ENCODE results near the gene HM13.
"Not testable (repeated sequence)": the region's sequence is repeated elsewhere in the genome, so short reads cannot be mapped to it uniquely, and the experiment has no call there.

Gene HM13, protein sequence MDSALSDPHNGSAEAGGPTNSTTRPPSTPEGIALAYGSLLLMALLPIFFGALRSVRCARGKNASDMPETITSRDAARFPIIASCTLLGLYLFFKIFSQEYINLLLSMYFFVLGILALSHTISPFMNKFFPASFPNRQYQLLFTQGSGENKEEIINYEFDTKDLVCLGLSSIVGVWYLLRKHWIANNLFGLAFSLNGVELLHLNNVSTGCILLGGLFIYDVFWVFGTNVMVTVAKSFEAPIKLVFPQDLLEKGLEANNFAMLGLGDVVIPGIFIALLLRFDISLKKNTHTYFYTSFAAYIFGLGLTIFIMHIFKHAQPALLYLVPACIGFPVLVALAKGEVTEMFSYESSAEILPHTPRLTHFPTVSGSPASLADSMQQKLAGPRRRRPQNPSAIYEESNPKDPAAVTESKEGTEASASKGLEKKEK

DNA sequence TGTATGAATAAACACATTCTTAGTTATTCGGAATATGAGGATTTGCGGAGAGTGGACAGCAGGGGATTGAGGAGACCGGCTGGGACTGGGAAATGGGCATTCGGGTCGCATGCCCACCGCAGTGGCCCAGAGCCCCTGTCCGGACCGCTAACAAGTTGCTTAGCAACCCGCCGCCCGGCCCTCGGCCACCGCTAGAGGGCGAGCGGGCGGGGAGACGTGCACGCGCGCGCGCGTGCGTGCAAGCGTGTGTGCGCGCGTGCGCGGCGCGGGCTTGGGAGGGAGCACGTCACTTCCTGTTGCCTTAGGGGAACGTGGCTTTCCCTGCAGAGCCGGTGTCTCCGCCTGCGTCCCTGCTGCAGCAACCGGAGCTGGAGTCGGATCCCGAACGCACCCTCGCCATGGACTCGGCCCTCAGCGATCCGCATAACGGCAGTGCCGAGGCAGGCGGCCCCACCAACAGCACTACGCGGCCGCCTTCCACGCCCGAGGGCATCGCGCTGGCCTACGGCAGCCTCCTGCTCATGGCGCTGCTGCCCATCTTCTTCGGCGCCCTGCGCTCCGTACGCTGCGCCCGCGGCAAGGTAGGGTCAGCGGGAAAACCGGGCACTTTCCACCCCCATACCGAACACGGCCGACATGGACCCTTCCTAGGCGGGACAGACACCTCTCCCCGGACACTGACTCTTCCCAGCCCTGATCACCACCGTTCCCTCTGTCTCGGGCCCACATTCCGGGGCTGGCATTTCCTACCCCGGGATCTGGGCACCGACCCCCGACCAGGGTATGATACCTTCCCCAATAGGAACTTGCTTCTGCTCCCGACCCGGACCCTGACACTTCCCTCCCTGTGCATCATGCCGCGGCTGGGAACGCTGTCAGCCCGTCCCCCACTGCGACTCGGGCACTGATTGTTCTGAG lies at the start of gene HM13:
HM13 (plus strand) TSS at position 289 of the 918 bp plus-strand sequence; CDS start at position 399, 110 bp downstream.
- peak; percentile 60 for DNase-seq

DNA sequence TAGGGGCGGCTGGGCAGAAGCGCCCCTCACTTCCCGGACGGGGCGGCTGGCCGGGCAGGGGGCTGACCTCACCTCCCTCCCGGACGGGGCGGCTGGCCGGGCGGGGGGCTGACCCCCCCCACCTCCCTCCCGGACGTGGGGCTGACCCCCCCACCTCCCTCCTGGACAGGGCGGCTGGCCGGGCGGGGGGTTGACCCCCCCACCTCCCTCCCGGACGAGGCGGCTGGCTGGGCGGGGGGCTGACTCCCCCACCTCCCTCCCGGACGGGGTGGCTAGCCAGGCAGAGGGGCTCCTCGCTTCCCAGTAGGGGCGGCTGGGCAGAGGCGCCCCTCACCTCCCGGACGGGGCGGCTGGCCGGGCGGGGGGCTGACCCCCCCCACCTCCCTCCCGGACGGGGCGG lies 43.3 kb upstream of the HM13 start:
- DNase-seq: not testable (repeated sequence)

DNA sequence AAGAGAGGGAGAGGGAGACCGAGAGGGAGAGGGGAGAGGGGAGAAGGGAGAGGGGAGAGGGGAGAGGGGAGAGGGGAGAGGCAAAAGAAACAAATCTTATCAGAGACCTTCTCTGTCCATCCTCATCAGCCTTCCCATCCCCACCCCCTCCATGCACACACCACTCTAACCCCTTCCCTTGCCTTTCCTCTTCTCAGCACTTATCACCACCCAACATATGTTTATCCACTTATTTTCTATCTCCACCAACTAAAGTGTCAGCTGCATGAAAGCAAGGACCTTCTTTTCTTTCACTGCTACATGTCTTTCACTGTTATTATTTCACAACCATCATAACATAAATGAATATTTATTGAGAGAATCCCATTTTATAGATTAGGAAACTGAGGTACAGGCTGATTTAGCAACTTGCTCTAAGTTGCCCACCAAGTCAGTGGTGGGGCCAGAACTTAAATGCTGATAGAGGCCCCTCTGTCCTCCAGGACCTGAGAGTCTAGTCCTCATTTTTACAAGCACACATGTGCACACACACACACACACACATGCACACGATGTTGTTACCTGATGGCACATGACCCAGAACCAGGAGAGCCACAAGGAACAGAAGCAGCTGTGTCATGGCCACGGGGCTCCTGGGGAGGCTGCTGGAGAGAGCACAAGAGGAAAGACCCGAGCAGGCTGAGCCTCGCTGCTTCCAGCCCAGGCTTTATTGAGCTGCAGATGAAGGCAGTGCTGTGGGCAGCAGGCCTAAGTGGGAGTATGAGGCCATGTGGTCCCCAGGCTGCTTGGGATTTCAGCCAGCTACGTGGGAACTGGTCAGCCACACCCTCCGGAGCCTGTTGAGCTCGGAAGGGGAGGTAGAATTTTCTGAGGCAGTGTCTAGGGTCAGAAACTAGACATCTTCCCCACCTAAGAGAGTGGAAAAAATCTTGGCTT lies 41.6 kb upstream of the HM13 start:
- no peak for DNase-seq

DNA sequence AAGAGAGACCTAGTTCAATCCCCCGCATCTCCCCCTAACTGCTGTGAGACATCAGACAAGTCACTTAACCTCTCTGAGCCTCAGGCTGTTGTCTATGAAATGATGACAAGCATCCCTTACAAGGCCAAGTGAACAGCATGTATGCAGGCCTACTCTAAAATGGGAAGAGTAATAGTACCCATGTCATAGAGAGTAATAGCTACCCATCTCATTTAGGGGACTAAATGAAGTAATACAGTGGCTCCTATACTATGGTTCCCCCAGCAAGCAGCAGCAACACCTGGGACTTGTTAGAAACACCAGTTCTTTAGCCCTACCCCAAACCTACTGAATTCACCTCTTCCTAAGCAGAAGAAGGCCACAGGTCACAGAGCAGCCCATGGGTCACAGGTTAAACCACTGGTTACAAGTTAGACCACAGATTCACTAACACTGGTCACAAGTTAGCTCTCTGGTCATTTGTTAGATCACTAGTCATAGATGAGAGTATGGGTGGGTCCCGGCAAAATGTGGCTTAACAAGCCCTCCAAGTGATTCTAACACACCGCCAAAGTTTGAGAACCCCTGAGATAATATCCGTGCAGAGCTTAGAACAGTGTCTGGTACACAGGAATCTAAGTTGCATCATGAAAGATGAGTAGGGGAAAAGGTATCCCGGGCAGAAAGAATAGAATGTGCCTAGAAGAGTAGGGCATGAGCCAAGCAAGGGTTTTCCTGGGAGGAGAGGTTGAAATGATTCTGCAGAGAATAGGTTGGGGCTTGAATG lies 40.7 kb upstream of the HM13 start:
- no peak for DNase-seq

DNA sequence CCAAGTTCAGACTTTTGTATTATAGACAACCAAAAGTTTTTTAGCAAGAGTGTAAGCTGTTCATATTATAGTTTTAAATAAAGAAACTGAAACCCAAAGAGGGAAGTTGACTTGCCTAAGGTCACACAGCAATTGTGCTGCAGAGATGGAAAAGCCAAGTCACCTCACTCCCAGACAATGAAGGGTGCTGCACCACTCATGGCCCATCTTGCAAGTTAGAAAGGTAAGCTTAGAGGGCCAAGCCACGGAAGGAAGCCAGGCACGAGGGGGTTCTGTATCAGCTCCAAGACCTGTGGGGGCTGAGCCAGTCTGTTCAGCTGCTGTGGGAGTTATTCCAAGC lies 40.2 kb upstream of the HM13 start:
- no peak for DNase-seq

DNA sequence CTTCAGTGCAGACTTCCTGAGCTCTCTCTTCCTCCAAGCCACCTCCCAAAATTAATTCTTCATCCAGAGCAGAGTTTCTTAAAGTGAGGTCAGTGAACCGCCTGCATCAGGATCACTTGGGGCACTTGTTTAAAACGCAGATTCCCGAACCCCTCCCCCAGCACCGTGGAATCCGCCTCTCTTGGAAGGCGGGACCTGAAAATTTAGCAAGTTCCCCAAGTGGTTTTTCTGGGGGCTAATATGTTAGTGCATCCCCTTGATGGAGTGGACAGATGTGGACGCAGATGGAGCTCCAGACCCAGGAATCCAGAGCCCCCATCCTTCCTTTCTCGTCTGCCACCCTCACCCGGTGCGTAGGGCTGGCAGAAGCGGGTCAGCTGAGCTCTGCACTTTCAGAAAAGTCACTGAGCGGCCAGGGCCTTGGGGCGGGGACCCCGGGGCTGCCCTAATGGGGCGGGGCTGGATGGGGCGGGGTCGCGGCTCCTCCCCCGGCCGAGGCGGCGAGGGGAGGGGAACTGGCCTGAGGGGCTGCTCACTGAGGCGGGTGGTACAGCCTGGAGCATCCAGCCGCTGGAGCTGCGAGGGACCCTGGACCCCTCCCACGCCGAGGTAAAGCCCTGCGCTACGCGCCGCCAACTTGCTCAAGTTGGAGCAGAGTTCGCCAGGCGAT lies 39.3 kb upstream of the HM13 start, which contains the start of the genes DEFB124 and REM1:
DEFB124 (minus strand) TSS at position 370 of the 670 bp plus-strand sequence. CDS start 2,114 bp downstream, outside the sequence.
REM1 (plus strand) TSS at position 531 of the 670 bp plus-strand sequence. CDS start 1,158 bp downstream, outside the sequence.
- no peak for DNase-seq

DNA sequence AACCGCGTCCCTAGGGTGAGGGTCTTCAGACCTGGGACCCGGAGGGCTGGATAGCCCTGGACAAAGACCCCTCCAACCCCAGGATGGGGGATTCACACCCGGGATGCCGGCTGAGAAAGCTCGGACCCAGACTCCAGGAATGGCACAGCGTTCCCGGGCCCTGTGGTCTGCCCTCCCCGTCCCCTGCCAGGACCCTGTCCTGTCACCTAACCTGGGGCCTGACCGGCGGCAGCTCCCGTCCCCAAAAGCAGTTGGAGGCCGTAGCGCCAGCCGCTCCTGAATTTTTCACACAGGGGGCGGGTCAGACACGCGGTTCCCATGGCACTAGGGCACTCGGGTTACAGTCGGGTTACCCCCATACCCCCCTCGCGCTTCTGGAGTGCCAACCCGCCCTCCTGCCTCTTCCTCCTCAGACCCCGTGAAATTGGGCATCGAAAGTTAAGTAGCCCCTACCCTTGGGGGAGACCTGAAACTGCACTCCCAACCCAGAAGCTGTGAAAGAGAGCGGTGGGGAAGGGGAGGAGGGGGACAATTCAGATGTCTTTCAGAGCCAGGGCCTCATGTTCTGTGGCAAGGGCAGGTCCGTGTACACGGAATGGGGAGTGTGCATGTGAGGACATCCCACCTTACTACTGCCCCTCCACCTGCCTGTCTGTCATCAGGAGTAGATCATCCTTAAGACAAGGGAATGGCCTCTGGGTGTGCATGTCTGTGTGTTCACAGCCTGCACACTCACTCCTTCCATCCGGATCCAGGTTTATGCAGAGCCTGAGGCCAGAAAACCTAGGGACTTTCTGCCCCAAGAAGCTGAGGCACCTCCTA lies 38.6 kb upstream of the HM13 start:
- no peak for DNase-seq

DNA sequence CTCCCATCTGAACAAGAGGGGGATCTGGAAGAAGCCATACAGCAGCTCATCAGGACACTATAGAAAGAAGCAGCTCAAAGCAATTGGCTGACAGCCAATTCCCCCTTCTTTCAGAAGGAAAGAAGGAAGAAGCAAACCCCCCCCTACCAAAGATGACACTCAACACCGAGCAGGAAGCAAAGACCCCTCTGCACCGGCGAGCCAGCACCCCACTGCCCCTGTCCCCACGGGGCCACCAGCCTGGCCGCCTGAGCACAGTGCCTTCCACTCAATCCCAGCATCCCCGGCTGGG lies 38.0 kb upstream of the HM13 start:
- DNase-seq: no peak

DNA sequence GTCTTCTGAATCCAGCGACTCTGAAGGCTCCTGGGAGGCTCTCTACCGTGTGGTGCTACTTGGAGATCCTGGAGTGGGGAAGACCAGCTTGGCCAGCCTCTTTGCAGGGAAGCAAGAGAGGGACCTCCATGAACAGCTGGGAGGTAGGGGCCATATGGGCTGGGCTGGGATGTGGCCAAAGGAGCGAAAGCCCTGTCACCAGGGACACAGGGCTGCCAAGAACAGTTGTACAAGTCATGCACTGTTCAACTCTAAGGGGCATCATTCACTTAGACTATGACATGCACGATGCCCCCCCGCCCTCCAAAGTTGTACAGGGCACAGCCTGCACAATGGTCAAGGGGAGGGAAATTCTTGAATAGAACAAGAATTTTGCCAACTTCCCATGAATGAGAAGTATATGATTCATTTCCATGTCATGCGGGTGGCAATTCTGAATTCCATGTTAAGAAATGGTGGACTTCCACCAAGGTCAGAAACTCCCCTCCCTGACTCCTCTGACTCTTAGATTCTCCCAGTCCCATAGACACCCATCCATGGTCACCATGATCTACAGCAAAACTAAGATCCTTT lies 37.5 kb upstream of the HM13 start:
- peak; percentile 51 for DNase-seq

DNA sequence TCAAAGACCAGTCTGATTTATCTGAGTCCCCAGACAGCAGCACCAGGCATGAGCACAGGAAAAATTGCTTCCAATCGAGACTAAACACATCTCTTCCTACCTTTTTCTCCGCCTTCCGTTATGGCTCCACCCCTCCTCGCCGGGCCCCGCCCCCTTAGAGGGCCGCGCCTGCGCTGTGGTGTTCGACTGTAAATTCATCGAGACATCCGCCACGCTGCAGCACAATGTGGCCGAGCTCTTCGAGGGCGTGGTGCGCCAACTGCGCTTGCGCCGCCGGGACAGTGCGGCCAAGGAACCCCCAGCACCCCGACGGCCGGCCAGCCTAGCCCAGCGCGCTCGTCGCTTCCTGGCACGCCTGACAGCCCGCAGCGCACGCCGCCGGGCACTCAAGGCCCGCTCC lies 30.2 kb upstream of the HM13 start:
- no peak for DNase-seq

DNA sequence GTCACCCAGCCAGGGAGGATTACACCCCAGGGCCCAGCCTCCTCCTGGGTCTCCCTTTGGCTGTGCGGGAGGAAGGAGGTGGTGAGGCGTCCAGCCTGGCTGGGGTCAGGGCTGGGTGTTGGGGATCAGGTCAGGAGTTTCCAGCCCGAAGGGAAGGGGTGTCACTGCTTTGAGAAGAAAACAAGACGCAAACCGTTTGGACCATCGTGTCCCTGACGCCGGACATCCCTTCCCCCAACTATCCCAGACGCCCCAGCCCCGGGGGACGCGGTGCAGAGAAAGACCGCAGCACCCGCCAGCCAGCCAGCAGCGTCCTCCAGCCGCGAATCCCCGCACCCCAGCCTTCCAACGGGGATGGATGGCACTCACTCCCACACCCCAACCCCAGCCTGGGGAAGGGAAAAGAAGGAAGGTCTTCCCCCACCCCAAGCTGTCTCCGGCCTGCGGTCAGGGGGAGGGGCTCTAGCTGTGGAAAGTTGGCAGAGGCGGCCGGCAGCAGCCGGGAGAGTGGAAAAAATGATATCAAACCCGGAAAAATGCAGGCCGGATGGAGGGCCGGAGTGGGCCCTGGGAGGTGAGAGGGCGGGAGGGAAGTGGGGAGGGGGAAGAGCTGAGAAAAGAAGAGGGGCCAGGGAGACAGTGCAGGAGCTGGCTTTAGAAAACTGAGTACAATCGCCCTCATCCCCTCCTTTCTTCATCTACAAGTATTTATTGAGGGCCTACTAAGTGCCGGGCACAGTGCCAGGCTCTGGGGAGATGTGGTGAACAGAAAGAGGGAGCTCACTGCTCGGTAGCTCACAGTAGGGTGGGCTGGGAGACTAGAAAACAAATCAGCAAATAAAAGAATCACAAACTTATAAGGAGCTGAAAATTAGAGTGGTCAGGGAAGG lies 28.5 kb upstream of the HM13 start:
- no peak for DNase-seq

DNA sequence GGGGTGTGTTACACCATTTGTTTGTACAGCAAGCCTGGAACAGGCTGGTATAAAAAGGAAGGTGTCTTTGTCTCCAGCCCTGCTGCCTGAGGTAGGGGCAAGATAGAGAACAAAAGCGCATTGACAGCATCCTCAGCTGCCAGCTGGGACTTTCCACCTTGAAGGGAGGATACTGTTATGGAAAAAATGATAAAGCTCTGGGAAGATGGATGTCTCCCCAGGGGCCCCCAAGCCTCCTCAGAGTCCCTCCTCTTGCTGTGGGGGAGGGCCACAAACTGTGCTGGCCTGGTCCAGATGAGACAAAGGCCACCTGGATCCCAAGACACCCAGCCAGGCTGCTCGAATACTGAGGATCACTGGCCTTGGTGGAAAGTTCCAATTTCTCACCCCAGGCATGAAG lies 26.1 kb upstream of the HM13 start:
- DNase-seq: no peak

DNA sequence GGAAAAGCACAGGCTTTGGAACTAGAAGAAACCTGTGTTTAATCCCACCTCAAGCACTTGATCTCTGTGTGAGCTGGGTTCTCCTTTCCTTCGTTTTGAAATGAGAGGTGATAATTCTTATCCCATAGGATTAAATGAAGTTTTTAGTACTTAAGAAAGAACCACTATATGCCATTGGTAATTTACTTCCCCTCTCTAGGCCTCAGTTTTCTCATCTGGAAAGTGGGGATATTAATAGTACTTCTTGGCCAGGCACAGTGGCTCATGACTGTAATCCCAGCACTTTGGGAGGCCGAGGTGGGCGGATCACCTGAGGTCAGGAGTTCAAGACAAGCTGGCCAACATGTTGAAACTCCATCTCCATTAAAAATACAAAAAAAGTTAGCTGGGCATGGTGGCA lies 25.1 kb upstream of the HM13 start:
- no peak for DNase-seq

DNA sequence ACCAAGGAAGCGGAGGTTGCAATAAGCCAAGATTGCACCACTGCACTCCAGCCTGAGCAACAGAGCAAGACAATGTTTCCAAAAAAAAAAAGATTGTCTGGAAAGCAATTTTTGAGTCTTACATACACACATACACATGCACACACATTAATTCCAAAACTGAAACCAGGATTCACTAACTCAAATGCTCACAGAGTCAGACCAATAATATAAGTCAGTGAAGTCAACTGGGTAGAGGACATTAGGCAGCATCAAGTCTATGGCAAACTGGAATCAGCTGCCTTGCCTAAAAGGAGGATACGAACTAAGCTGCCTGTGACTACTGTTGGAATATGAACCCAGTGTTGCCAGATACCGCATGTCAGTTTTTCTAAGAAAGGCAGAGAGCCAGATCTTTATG lies 23.5 kb upstream of the HM13 start:
- DNase-seq: no peak

DNA sequence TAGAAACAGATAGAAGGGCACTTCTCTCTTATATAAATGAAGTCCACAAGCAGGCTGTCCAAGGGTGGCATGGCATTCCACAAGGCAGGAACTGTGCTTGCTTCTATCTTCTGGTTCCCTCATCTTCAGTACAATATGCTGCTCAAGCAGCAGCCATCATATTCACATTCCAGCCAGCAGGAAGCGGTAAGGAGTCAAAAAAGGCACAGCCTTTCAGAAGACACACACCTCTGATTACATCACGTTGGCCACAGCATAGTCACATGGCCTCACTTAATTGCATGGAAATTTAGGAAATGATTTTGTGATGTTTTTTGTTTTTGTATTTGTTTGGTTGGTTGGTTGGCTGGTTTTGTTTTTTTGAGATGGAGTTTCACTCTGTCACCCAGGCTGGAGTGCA lies 20.1 kb upstream of the HM13 start:
- DNase-seq: no peak

DNA sequence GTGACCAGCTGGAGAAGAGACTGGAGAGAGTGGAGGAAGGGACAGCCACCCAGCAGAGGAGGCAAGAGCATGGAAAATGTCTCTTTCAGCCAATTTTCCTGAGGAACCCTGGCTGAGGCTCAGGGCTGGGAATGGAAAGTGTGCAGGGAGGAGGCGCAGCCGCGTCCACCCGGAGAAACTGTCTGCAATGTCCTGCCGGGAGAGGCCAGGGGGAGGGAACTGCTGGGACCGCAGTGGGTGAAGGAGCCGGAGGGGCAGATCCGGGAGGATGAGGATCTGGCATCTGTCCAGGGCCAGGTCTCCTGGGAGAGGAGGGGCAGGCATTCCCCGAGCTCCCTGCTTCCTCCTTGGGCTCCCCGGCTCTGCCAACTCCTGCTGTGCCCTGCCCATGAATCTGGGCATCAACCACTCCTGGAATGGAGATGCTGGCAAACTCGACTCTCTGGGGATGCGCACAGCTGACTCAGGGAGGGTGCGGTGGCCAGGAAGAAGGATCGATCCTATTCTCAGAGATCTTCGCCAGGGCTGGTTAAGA lies 17.4 kb upstream of the HM13 start:
- DNase-seq: no peak

DNA sequence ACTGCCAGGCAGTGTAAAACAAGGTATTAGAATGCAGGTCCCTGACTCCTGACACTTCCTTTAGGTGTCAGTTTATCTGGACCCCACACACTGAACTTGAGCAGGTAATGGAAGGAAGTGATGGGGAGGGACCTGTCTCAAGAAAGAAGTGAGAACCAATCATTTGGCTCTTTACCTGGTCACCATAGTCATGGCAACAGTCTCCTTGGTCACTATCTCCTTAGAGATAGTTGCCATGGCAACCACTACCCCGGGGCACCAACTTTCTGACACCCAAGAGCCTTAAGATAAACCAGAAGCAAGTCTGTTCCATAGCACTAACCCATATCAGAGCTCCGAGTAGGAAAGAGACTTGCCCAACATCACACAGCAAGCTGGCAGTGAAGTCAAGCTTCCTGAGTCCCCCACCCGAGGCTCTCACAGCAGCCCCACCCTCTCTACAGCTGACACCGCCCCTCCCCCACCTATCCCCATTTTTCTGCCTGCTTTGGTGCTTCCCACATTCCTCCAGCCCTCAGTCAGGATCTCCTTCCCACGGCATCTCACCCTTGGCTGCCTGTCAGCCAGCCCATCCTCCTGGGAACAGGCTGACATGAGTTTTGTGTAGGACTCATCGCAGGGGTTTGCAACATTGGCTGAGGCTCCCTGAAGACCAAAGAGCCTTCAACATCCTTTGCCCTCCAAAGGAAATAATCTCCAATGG lies 16.3 kb upstream of the HM13 start:
- no peak for DNase-seq

DNA sequence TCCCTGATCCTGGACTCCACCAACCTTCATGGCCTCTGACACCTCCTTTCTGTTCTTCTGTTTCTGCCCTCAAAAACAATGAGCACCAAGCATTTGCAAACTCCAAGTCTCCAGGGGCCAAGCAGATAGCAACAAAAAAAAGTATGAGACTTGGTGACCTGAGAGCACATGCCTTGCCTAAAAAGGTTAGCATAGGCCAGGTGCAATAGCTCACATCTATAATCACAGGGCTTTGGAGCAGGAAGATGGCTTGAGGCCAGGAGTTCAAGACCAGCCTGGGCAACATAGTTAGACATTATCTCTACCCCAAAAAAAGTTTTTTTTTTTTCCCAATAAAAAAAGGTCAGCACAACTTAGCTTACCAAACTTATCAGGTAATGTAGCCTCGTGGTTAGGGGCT lies 13.7 kb upstream of the HM13 start:
- DNase-seq: no peak
